ENCODE results near the gene PHF20. TPM values are rescaled to one million over a fixed set of nuclear protein-coding genes. Genes with fewer than 3 reads are reported as not detected.
A peak's percentile ranks its signal among the peaks of the same experiment; 100 is the strongest.

The PHF20 gene
- polyA plus RNA-seq, 3 donors: 54.7 to 78.2 (median 73.6) TPM

DNA sequence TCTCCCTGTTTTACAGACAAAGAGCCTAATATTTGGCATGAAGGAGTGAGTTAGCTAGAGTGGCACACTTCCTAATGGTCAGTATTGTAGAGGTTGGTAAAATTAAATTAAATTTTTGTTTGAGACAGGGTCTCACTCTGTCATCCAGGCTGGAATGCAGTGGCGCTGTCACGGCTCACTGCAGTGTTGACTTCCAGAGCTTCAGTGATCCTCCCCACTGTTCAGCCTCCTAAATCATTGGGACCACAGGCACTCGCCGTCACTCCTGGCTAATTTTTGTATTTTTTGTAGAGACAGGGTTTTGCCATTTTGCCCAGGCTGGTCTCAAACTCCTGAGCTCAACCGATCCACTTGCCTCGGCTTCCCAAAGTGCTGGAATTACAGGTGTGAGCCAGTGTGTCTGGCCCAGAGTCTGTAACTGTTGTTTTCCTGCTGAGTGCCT, 111.5 kb downstream of the PHF20 start:
- Histone ChIP-seq H3K4me2 (replicated peaks; ENCODE audit: extremely low read depth, low read length, poor library complexity, severe bottlenecking) (no peak overlapping the region), H3K9ac (ENCODE audit: insufficient read depth, low read length, poor library complexity, severe bottlenecking) (no peak overlapping the region), H3K27me3 (ENCODE audit: control insufficient read depth in 2 of 2, insufficient read depth in 2 of 2, low read length in 2 of 2) (no peaks in the 10 kb centered on the region), H3K79me2 (ENCODE audit: insufficient read depth, low read length) (no peaks in the 10 kb centered on the region), H2AFZ (ENCODE audit: insufficient read depth, low read depth, low read length, poor library complexity, severe bottlenecking) (no peak overlapping the region), H3K9me3 (replicated peaks in 1 of 2; ENCODE audit: control insufficient read depth in 1 of 2, insufficient read depth in 1 of 2, low read length in 2 of 2) (no peaks in the 10 kb centered on the region), H3K4me3 (replicated peaks in 1 of 3; ENCODE audit: low read depth in 2 of 3, low read length in 3 of 3) (no peak overlapping the region), H3K36me3 (replicated peaks in 1 of 2; ENCODE audit: control insufficient read depth in 1 of 2, insufficient read depth in 2 of 2, low read length in 2 of 2) (peaks cover 15 to 47% of the 10 kb centered on the region in 2 donors), H4K20me1 (ENCODE audit: insufficient read depth, low read length) (peaks cover 33% of the 10 kb centered on the region), H3K27ac (ENCODE audit: low read depth in 1 of 2, low read length in 2 of 2) (no peak overlapping the region), H3K4me1 (ENCODE audit: control insufficient read depth in 1 of 2, insufficient read depth in 2 of 2, low read length in 2 of 2) (peaks cover 17 to 19% of the 10 kb centered on the region in 2 donors)
- peaks cover 25 to 37% of the 10 kb centered on the region in 2 donors for H3K36me3 Mint-ChIP-seq
- intact Hi-C loops (cut with micrococcal nuclease): no loop called here
- H3K9me3 Mint-ChIP-seq: no peaks in the 10 kb centered on the region
- no peak for DNase-seq
- no peak overlapping the region for H3K4me3 Mint-ChIP-seq
- peaks cover 0 to 1% (median 0%) of the 10 kb centered on the region in 3 donors for H3K27me3 Mint-ChIP-seq (ENCODE audit: low read depth in 3 of 3)
- WGBS (ENCODE audit: insufficient coverage): 93% methylated on average over 4 of the region's 6 CpGs
- H3K4me1 Mint-ChIP-seq: peaks cover 18% of the 10 kb centered on the region
- no peak for TF ChIP-seq CTCF (IDR thresholded peaks at IDR 0.05)
- H3K27ac Mint-ChIP-seq: peak overlapping the region in 1 of 7 donors; percentile 36

- H4K20me1 ChIP-seq (ENCODE audit: insufficient read depth, low read length): peaks cover 32% of the 10 kb centered on the region
- Mint-ChIP-seq H3K27me3 (ENCODE audit: low read depth in 3 of 3) (peaks cover 0 to 1% (median 0%) of the 10 kb centered on the region in 3 donors), H3K27ac (peak overlapping the region in 3 of 7 donors; percentile 0 to 55 (median 46)), H3K9me3 (no peaks in the 10 kb centered on the region), H3K4me1 (peaks cover 22% of the 10 kb centered on the region), H3K4me3 (no peak overlapping the region), H3K36me3 (peaks cover 19 to 36% of the 10 kb centered on the region in 2 donors)
- H2AFZ ChIP-seq (ENCODE audit: insufficient read depth, low read depth, low read length, poor library complexity, severe bottlenecking): no peak overlapping the region
- H3K36me3 ChIP-seq (replicated peaks in 1 of 2; ENCODE audit: control insufficient read depth in 1 of 2, insufficient read depth in 2 of 2, low read length in 2 of 2): peaks cover 11 to 41% of the 10 kb centered on the region in 2 donors
- H3K4me2 ChIP-seq (replicated peaks; ENCODE audit: extremely low read depth, low read length, poor library complexity, severe bottlenecking): no peak overlapping the region
- no peak overlapping the region for H3K27ac ChIP-seq (ENCODE audit: low read depth in 1 of 2, low read length in 2 of 2)
- no peak overlapping the region for H3K9ac ChIP-seq (ENCODE audit: insufficient read depth, low read length, poor library complexity, severe bottlenecking)
- 77% methylated on average over 9 of the region's 10 CpGs for WGBS (ENCODE audit: insufficient coverage)
- no peaks in the 10 kb centered on the region for H3K9me3 ChIP-seq (replicated peaks in 1 of 2; ENCODE audit: control insufficient read depth in 1 of 2, insufficient read depth in 1 of 2, low read length in 2 of 2)
- H3K27me3 ChIP-seq (ENCODE audit: control insufficient read depth in 2 of 2, insufficient read depth in 2 of 2, low read length in 2 of 2): no peaks in the 10 kb centered on the region
- no peak overlapping the region for H3K4me3 ChIP-seq (replicated peaks in 1 of 3; ENCODE audit: low read depth in 2 of 3, low read length in 3 of 3)
- DNase-seq: peak; percentile 6 to 17 (median 14)
- peaks cover 19% of the 10 kb centered on the region in 2 donors for H3K4me1 ChIP-seq (ENCODE audit: control insufficient read depth in 1 of 2, insufficient read depth in 2 of 2, low read length in 2 of 2)
- TF ChIP-seq CTCF (IDR thresholded peaks at IDR 0.05): peak; percentile 41
- no peaks in the 10 kb centered on the region for H3K79me2 ChIP-seq (ENCODE audit: insufficient read depth, low read length)
- intact Hi-C loops (cut with micrococcal nuclease): no loop called here
These were observed 112.1 kb downstream of the PHF20 start for GRCh38 chr20:35883778-35884540.
